NB4 (cell line): ENCODE measurements around the gene VSIG1.

Experiments used
- DNase-seq: peaks from one replicate; pipeline ENCODE4 v3.0.0; 2010; ENCODE audit warnings: low read depth
- H3K4me3 ChIP-seq: one replicate; pipeline ENCODE4 v1.5.1; 2011; ENCODE audit warnings: mild to moderate bottlenecking, low read depth, low read length, moderate library complexity
- CTCF ChIP-seq: IDR thresholded peaks from one replicate; pipeline ENCODE4 v1.5.1; 2012; ENCODE audit warnings: low read depth, low read length
- MAX ChIP-seq: IDR thresholded peaks from 2 replicates; pipeline ENCODE4 v1.6.1; 2011; ENCODE audit warnings: low read depth, low read length
- MYC ChIP-seq: IDR thresholded peaks from 2 replicates; pipeline ENCODE4 v1.6.1; 2011; ENCODE audit warnings: low read depth, low read length
- POLR2A ChIP-seq: IDR thresholded peaks from 2 replicates; pipeline ENCODE4 v1.6.1; 2011; ENCODE audit warnings: mild to moderate bottlenecking; ENCODE audit not compliant: insufficient read length; ENCODE audit errors: extremely low read depth

Gene VSIG1

GRCh38 chrX:108019382-108019875 is 25.4 kb upstream of the VSIG1 start:
- DNase-seq: no peak
- no peak overlapping the region for H3K4me3 ChIP-seq
- TF ChIP-seq MYC (no peak), MAX (no peak), CTCF (no peak), POLR2A (no peak)

- TF ChIP-seq CTCF (peak; percentile 41), POLR2A (no peak), MYC (no peak), MAX (no peak)
- H3K4me3 ChIP-seq: no peak overlapping the region
- peak; percentile 20 for DNase-seq
These were observed 24.2 kb upstream of the VSIG1 start for GRCh38 chrX:108020631-108021030.

- TF ChIP-seq POLR2A (no peak), CTCF (no peak), MYC (no peak), MAX (no peak)
- H3K4me3 ChIP-seq: no peak overlapping the region
- no peak for DNase-seq
These were observed 22.3 kb upstream of the VSIG1 start for GRCh38 chrX:108022491-108023089.

- H3K4me3 ChIP-seq: no peak overlapping the region
- TF ChIP-seq POLR2A: no peak
- no peak for DNase-seq
These were observed 19.5 kb upstream of the VSIG1 start for GRCh38 chrX:108025376-108025775.

GRCh38 chrX:108025954-108026600 is 18.8 kb upstream of the VSIG1 start:
- H3K4me3 ChIP-seq: no peak overlapping the region
- TF ChIP-seq MAX (no peak), POLR2A (no peak), CTCF (no peak), MYC (no peak)
- DNase-seq: no peak

- no peak overlapping the region for H3K4me3 ChIP-seq
- DNase-seq: no peak
- no peak for TF ChIP-seq CTCF
- no peak for TF ChIP-seq MYC
- no peak for TF ChIP-seq POLR2A
- TF ChIP-seq MAX: no peak
These were observed 16.0 kb upstream of the VSIG1 start for GRCh38 chrX:108028854-108029253.
